ENCODE results near the gene TMPRSS4. TPM values are rescaled to one million over a fixed set of nuclear protein-coding genes. Genes with fewer than 3 reads are reported as not detected.

The TMPRSS4 gene
- total RNA-seq, 1 experiment from 2014 or later, result 1.5 TPM

DNA sequence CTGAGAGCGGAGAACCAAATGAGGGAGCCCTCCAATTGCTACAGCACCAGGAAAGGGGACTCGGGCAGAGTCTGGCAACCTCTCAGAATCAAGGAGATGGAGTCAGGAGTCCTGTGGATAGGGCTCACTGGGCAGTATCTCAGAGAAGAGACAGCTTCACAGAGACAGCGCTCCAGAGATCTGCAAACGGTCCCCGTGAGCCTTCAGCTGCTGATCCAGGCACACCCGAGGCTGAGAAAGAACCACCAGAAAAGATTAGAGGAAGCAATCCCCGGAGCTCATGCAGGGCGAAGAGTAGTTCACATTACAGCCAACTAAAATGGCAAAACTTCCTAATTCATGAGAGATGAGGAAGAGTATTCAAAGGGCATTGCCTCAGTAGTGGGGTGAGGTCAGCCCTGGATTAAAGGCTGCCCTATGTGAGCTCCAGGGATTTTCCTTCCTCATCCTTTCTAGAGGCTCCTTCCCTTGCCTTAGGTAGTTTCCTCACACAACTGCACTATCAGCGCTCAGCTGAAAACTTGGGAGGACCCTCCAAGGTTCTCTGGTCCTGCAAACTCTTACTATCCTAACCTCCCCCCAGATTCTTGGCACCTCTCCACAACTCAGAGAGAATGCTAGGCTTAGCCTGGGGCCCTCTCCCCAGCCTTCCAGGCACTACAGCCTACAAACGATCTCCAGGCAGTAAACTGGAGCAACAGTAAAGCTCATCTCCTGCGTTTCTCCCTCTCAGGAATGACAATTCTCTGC is 52.0 kb downstream of the TMPRSS4 start:
- H3K27ac ChIP-seq (ENCODE audit: low read depth, low read length), result no peak overlapping the region
- POLR2A ChIA-PET, result no interaction called here
- no peak overlapping the region for H2AFZ ChIP-seq (ENCODE audit: low read depth, low read length, poor library complexity, severe bottlenecking)
- no peaks in the 10 kb centered on the region for H3K79me2 ChIP-seq (ENCODE audit: insufficient read depth, low read length)
- no peak overlapping the region for H3K9ac ChIP-seq (ENCODE audit: low read length)
- no peaks in the 10 kb centered on the region for H3K9me3 ChIP-seq (ENCODE audit: control insufficient read depth in 1 of 2, insufficient read depth in 1 of 2, low read depth in 1 of 2, low read length in 2 of 2)
- H4K20me1 ChIP-seq (ENCODE audit: insufficient read depth), result no peaks in the 10 kb centered on the region
- H3K4me1 ChIP-seq (ENCODE audit: control insufficient read depth in 1 of 2, insufficient read depth in 2 of 2, low read length in 2 of 2), result peaks cover 0 to 6% of the 10 kb centered on the region in 2 experiments; a peak in 1 of 4 replicates
- H3K4me3 ChIP-seq (replicated peaks in 1 of 2; ENCODE audit: low read depth in 1 of 2, low read length in 2 of 2), result no peak overlapping the region
- H3K36me3 ChIP-seq (ENCODE audit: control insufficient read depth in 1 of 2, insufficient read depth in 2 of 2, low read length in 2 of 2), result no peaks in the 10 kb centered on the region
- TF ChIP-seq TCF7L2 (IDR thresholded peaks at IDR 0.05; ENCODE audit: borderline replicate concordance, extremely low read depth, insufficient read depth, insufficient read length) (no peak), RAD21 (IDR thresholded peaks at IDR 0.05; ENCODE audit: low read depth) (no peak), FOSL1 (IDR thresholded peaks at IDR 0.05; ENCODE audit: low read depth) (no peak), ZFX (IDR thresholded peaks at IDR 0.05) (no peak), SIN3A (IDR thresholded peaks at IDR 0.05; ENCODE audit: low read depth) (no peak), EGR1 (IDR thresholded peaks at IDR 0.05; ENCODE audit: low read depth) (no peak), SRF (IDR thresholded peaks at IDR 0.05; ENCODE audit: low read depth) (no peak), POLR2A (IDR thresholded peaks at IDR 0.05; ENCODE audit: borderline replicate concordance, extremely low read depth, insufficient read depth, insufficient read length) (no peak), ZNF274 (IDR thresholded peaks at IDR 0.05; ENCODE audit: low read depth, low read length) (no peak), ELF1 (IDR thresholded peaks at IDR 0.05; ENCODE audit: borderline replicate concordance, low read depth) (no peak), JUND (IDR thresholded peaks at IDR 0.05) (no peak), EZH2phosphoT487 (IDR thresholded peaks at IDR 0.05; ENCODE audit: borderline replicate concordance) (no peak), CBX3 (IDR thresholded peaks at IDR 0.05; ENCODE audit: low read depth) (no peak), POLR2AphosphoS5 (IDR thresholded peaks at IDR 0.05; ENCODE audit: low read depth, low read length) (no peak)
- TF ChIP-seq, protein P1, sequence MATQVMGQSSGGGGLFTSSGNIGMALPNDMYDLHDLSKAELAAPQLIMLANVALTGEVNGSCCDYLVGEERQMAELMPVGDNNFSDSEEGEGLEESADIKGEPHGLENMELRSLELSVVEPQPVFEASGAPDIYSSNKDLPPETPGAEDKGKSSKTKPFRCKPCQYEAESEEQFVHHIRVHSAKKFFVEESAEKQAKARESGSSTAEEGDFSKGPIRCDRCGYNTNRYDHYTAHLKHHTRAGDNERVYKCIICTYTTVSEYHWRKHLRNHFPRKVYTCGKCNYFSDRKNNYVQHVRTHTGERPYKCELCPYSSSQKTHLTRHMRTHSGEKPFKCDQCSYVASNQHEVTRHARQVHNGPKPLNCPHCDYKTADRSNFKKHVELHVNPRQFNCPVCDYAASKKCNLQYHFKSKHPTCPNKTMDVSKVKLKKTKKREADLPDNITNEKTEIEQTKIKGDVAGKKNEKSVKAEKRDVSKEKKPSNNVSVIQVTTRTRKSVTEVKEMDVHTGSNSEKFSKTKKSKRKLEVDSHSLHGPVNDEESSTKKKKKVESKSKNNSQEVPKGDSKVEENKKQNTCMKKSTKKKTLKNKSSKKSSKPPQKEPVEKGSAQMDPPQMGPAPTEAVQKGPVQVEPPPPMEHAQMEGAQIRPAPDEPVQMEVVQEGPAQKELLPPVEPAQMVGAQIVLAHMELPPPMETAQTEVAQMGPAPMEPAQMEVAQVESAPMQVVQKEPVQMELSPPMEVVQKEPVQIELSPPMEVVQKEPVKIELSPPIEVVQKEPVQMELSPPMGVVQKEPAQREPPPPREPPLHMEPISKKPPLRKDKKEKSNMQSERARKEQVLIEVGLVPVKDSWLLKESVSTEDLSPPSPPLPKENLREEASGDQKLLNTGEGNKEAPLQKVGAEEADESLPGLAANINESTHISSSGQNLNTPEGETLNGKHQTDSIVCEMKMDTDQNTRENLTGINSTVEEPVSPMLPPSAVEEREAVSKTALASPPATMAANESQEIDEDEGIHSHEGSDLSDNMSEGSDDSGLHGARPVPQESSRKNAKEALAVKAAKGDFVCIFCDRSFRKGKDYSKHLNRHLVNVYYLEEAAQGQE (IDR thresholded peaks at IDR 0.05; ENCODE audit: low read depth), result no peak
- TF ChIP-seq, protein P2, sequence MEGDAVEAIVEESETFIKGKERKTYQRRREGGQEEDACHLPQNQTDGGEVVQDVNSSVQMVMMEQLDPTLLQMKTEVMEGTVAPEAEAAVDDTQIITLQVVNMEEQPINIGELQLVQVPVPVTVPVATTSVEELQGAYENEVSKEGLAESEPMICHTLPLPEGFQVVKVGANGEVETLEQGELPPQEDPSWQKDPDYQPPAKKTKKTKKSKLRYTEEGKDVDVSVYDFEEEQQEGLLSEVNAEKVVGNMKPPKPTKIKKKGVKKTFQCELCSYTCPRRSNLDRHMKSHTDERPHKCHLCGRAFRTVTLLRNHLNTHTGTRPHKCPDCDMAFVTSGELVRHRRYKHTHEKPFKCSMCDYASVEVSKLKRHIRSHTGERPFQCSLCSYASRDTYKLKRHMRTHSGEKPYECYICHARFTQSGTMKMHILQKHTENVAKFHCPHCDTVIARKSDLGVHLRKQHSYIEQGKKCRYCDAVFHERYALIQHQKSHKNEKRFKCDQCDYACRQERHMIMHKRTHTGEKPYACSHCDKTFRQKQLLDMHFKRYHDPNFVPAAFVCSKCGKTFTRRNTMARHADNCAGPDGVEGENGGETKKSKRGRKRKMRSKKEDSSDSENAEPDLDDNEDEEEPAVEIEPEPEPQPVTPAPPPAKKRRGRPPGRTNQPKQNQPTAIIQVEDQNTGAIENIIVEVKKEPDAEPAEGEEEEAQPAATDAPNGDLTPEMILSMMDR (IDR thresholded peaks at IDR 0.05 in 2 of 3, conservative IDR thresholded peaks at IDR 0.05 in 1 of 3; ENCODE audit: borderline replicate concordance in 1 of 3, insufficient read depth in 1 of 3, low read depth in 2 of 3, low read length in 2 of 3), result no peak
- TF ChIP-seq, protein P3, sequence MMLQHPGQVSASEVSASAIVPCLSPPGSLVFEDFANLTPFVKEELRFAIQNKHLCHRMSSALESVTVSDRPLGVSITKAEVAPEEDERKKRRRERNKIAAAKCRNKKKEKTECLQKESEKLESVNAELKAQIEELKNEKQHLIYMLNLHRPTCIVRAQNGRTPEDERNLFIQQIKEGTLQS (IDR thresholded peaks at IDR 0.05), result no peak
- TF ChIP-seq, protein P4, sequence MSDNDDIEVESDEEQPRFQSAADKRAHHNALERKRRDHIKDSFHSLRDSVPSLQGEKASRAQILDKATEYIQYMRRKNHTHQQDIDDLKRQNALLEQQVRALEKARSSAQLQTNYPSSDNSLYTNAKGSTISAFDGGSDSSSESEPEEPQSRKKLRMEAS (IDR thresholded peaks at IDR 0.05), result no peak
- TF ChIP-seq, protein P5, sequence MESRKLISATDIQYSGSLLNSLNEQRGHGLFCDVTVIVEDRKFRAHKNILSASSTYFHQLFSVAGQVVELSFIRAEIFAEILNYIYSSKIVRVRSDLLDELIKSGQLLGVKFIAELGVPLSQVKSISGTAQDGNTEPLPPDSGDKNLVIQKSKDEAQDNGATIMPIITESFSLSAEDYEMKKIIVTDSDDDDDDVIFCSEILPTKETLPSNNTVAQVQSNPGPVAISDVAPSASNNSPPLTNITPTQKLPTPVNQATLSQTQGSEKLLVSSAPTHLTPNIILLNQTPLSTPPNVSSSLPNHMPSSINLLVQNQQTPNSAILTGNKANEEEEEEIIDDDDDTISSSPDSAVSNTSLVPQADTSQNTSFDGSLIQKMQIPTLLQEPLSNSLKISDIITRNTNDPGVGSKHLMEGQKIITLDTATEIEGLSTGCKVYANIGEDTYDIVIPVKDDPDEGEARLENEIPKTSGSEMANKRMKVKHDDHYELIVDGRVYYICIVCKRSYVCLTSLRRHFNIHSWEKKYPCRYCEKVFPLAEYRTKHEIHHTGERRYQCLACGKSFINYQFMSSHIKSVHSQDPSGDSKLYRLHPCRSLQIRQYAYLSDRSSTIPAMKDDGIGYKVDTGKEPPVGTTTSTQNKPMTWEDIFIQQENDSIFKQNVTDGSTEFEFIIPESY (IDR thresholded peaks at IDR 0.05; ENCODE audit: extremely low read depth, insufficient replicate concordance, low read length), result no peak
- CTCF ChIA-PET, result no interaction called here
- DNase-seq (ENCODE audit: low read depth, low spot score) (no peak), ATAC-seq (no peak)
- no peaks in the 10 kb centered on the region for H3K27me3 ChIP-seq (ENCODE audit: insufficient read depth, low read length)
- no peak overlapping the region for H3K4me2 ChIP-seq (ENCODE audit: low read length)
- RAD21 ChIA-PET (ENCODE audit: low non-redundant PET in 1 of 2, low total read pairs in 2 of 2, uncharacterized antibody in 2 of 2, unreplicated experiment in 2 of 2), result no interaction called here
- no peaks in the 10 kb centered on the region for H3K9me2 ChIP-seq (ENCODE audit: insufficient read depth)
- intact Hi-C loops (cut with micrococcal nuclease), result no loop called here
- no TSS peak for BruUV-seq (replicated peaks)

Data from HCT116 (cell line).